GM19372 (cell line): ENCODE measurements around the gene TMEM30A.

Source experiments
- ATAC-seq: cut with Tn5 transposase; IDR thresholded peaks from one replicate; pipeline ENCODE4 v1.9.1; 2021; ENCODE audit warnings: mild to moderate bottlenecking, low read depth, moderate library complexity; ENCODE audit not compliant: unreplicated experiment

TMEM30A gene

DNA sequence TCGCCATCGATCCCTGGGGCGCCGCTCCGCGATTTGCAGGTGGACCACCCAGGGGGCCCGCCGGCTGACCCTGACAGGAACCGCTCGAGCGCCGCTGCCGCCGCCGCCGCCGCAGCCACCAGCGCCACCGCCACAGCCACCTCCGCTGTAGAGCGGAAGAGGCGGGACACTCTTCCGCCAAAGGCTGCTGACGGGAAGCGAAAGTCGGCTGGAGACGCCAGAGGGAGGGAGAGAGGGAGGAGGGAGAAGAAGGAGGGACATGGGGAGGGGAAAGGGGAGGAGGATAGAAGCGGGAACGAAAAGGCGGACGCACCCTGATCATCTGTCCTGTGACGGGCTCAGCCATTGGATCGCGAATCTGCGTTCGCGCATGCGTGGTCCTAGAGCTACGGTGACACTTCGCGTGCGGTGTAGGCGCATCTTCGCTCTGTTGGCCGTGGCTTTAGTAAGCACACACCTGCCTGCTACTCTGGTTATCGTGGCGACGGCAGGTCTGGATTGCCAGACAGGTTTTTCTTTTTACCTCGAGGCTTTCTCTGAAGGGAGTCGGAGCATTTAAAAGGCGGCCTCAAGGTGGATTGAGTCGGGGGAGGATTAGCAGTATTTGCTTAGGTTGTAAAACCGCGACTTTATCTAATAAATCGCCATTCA lies at the start of gene TMEM30A:
Gene TMEM30A, minus strand, starts transcription at position 161 of the 651 bp plus-strand sequence. Its CDS starts 154 bp downstream, at position 7.
- ATAC-seq: peak; percentile 87

DNA sequence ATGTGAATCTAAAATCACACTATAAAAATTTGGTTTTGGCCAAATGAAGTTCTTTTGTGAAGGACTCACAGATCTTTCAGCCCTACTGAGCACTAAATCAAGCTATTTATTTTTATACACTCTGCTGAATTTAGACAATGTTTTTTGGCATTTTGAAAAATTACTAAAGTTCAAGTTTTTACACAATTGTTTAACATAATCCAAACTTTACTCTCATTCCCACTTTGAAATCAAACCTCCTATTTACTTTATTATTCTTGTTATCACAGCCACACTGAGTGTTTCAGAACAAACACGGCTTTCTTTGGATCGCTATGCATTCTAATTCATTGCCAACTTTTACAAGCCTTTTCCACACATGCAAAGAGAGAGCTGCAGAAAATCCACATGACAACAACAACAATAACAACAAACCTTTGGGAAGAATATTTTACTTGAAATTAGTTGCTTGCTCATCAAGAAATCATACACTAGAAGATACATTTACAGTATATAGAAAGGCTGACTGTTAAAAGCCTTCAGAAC lies 49.1 kb upstream of the TMEM30A start:
- no peak for ATAC-seq

DNA sequence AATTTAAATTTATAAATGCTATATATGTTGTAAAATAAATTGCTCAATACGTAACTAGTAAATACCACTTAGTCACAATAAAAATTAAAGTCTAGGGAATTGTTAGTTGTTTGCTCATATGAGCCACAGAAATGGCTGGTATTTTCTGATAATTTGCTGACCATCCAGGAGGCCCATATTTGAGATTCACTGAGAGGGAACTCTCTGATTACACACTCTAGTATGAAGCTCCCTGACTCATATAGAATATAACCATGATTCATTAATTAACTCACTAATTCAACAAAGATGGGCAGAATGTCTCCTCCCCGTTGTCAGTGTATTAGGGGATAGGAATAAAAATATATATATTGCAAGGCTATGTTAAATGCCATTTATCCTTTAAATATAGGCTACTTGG lies 46.6 kb upstream of the TMEM30A start:
- no peak for ATAC-seq

DNA sequence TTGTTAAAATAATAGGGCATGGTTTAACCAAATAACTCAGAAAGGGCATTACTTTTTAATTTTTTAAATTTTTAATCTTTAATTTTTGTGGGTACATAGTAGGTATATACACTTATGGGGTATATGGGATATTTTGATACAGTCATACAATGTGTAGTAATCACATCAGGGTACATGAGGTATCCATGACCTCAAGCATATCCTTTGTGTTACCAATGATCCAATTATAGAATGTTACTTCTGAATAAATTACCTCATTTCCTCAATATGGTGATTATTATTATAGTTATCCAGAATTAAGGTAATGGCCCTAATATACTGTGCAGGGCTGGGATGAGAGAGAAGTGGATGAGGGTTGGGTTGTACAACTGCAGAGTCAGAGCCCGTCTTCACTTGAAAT lies 45.1 kb upstream of the TMEM30A start:
- no peak for ATAC-seq

DNA sequence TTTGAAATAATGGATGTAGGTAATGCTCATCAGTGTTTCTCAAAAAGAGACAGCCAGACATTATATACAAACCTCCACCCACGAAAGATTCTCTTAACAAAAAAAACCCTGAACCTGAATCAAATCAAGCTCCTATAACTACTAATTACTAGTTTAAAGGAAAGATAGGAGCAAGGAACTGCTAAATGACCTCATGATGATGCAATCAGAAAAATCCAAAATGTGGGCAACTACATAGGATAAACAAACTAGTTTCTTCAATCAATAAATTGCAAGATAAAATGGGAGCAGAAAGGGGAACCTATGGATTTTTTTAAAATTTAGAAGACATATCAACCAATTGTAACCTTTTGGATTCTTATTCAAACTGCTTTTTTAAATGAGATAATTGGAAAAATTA lies 43.2 kb upstream of the TMEM30A start:
- no peak for ATAC-seq

DNA sequence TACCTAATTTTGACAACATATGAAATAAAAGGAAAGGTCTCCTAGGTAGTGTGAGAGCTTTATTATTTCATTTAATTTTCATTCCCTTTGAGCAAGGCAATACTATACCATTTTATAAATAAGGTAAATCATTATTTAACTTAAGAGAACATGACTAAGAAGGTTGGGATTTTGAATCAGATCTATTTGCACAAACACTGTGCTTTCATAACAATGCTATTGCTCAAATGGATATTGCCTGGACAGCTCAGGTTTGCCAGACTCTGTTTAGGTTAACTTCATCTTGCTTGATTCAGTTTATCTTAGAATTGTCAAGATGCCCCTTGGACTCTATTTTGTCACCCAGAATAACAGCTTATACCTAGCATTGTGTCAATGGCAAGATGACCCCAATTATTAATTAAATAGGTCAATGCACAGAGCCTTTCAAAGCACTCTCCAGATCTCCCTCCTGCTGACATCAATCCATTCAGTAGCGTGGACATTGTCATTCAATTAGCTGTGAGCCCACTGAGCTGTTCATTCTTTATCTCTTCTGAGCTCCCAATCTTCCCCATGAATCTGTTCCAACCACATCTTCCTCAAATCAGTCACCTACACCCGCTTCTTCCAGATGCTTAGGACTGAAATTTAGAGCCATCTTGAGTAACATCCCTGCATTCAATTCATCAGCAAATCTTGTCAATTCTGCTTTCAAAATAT lies 42.1 kb upstream of the TMEM30A start:
- no peak for ATAC-seq

DNA sequence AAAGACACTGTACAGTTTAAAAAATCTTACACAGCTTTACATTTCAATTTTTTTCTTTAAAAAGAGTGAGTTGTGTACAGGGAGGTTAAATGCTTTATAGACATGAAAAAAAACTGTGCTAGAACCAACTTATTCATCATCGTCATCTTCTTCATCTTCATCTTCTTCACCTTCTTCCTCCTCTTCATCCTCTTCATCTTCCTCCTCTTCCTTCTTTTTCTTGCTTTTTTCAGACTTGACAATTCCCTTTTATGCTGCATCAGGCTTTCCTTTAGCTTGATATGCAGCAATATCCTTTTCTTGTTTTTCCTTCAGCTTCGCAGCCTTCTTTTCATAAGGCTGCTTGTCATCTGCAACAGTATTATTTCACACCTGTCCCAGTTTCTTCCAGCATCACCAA lies 34.3 kb upstream of the TMEM30A start:
- no peak for ATAC-seq

DNA sequence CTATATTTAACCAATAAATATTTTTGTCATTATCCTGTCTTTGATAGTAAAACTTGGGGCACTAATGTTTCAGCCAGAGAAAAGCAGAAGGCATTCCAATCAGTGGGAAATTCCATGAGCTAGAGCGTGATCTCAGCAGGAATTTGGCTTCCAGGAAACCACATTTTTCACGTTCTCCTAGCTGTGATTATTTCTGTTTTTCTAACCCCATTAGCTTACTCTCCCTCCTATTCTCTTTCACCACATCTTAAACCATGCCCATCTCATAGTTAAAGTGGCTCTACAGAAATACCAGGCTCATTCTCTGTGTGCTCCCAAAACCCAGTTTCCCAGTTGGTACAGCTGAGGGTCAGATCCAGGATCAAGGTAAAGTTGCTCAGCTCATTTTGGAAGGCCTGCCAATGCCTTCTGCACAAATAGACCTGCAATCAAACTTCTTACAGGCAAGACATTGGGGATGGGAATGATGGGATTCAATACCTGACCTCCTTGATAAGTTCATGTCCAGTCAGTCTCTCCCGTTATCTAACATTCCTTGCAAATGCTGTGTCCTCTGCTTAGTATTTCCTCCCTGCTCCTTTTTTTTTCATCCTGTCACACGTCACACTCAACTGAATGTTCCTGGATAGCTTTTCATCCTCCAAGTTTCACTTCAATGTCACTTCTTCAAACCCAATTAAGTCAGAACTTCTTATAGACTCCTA lies 33.1 kb upstream of the TMEM30A start:
- ATAC-seq: no peak

DNA sequence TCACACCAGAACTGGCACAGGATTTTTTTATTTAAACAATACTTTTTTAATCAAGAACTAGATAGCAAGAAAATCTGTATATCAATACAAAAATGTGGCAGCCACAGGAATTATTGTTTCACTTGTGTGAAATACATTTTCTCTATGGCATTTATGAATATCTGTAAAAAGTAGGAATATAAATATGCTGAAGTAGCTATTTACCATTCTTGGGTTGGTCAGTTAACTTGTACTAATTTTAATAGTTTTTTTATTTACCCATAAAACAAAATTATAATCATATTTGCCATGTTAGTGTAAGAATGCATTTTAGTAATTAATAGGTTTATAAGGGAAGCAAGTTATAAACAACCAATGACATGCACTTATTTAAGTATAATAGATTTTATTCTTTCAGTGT lies 31.4 kb upstream of the TMEM30A start:
- ATAC-seq: no peak

DNA sequence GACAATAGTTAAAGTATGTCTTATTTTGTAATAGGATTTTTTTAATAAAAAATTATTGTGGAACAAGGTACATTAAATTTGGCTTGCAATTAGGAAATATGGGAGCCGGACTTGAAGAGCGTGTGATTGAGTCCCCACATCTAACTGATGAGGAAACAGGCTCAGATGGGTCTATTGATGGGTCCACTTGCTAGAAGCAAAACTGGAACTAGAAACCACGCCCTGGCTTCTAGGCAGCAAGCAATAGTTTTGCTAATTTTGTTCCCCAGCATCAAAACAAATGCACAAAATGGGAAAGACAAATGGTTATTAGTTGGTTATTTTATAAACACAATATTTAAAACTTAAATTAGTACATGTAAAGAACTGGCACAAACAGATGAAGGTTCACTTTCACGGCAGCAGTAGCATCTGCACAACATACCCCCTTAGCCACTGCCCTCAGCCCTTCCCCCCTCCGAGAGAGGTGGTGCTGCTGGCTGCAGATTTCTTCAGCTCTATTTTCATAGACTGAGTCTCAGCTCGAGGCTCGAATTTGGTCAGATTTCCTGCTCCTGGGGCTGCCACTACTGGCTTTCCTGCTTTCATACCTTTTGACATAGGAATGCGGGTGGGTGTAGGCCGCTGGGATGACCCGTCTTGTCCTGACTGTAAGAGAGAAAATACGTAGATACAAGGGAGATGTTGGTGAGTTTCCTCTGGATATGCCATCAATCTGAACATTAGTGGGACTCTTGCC lies 23.8 kb upstream of the TMEM30A start:
- ATAC-seq: no peak

DNA sequence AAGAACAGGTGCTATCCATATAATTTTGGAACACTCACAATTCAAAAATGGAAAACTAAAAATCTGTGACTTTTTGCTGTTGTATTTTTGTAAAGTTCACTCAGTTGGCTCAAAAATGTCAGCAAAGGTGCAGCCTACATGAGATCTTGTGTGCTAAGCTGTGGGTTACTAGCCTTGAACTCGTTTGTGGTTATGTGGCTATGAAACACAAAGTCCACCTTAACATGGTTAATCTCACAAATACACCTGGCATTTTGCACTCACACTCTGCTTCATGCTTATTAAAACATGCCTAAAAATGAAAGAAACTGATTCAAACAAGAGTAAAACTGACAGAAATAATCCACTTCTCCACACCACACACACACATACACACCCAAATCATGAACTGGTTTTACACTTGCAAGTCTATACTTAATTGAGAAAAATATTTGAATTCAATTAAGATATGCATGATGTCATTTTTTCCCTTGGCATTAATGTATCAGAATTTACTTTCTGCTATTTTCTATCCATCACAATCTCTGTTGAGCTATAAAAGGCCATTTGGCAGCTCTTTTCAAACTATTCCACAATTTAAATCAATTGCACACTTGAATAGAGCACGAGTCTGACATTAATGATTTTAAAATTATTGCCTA lies 22.9 kb upstream of the TMEM30A start:
- ATAC-seq: no peak

DNA sequence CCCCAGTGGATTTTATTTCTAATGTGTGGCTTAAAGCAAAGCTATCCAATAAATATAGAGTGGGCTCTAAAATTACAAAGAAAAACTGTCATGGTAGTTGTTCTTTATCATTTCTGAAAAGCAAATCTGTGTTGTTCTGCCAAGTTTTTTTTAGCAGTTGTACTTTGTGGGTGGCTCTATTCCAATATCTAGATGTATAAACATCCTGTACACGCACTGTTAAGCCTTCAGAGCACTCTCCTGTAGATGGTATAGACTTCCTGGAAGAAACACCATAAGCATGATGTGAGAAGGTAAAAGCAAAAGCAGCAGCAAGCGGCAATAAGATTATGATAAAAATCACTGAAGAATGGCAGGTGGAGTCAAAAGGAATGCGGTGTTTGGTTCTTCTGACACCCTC lies 21.5 kb upstream of the TMEM30A start:
- no peak for ATAC-seq

DNA sequence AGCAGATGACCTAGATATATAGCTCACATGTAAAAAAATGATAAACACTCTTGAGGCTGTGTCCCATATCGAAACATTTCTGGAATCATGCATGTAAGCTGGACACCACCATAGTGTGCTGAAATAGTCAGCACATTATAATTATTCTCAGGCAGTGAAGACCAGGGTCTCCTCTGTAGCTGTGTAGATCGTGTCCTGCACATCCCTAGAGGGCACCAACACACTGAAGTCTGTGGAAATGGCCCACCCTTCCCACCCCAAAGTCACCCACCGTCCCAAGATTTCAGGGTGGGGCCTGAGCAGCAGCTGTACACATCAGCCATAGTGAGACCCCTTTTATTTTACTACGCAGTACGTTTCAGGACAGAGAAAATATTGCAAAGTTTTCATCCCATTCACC lies 21.0 kb upstream of the TMEM30A start:
- ATAC-seq: no peak

DNA sequence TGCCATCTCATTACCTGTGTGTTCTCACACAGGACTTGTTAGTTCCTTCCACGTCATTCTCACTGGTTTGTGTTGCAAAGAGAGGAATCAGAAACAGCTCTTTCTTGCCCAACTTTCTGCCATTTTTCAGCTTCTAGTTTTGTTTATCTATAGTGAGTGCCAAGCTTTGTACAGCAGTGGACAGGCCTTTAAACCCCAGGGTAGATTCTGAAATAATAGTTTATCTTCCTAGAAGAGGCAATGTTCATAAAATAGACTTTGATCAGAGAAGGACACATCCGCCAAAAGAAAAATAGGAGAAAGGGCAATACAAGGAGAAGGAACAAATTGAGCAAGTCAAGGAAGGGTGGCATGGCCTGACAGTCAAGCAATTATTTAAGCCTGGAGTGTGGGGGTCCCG lies 17.7 kb upstream of the TMEM30A start:
- ATAC-seq: no peak

DNA sequence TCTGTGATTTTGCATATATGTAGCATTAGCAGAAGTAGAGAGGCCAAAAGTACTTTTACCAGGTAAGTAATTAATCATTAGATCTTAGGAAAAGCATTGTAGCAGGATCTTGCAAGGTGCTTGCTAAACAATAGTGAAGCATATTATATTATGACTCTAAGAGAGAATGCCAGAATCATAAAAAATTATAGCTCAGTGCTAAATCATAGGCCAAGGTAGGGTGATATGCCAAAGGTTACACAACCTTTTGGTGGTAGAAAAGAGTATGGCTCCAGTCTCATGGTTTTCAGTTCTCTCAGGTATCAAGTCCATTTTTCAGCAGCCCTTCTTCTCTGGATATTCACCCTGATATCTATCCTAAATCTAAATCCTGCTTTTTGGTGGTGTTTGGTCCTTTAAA lies 16.9 kb upstream of the TMEM30A start:
- ATAC-seq: no peak

DNA sequence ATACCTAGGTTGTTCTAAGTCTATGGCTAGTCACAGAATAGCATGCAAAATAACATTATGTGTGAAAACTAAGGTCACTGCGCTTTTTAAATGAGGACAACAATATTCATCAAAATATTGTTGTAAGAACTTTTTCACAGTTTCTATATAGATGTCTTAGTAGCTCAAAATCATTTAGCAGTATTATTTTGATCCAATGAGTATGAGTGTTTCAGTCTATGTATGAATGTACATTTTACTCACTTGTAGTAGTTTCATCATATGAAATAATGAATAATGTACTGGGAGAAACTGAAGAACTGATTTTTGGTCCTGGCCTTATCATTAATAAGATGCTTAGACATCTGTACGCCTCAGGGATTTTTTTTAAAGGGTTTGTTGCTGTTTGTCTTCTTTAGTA lies 16.5 kb upstream of the TMEM30A start:
- ATAC-seq: no peak

DNA sequence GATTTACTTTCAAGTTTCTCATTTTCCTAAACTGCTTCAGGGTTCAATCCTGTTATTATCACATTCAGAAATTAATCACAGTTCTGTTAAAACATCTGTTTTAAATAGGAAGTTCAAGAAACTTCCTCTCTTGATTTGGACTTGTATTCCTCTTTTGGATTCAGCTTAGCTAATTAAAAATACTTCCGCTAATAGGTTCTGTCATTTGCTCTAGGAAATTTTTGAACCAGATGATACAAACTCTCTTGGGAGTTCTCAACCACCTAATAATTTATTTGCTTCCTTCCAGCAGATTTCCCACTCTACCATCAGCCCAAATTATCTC lies 15.9 kb upstream of the TMEM30A start:
- no peak for ATAC-seq

DNA sequence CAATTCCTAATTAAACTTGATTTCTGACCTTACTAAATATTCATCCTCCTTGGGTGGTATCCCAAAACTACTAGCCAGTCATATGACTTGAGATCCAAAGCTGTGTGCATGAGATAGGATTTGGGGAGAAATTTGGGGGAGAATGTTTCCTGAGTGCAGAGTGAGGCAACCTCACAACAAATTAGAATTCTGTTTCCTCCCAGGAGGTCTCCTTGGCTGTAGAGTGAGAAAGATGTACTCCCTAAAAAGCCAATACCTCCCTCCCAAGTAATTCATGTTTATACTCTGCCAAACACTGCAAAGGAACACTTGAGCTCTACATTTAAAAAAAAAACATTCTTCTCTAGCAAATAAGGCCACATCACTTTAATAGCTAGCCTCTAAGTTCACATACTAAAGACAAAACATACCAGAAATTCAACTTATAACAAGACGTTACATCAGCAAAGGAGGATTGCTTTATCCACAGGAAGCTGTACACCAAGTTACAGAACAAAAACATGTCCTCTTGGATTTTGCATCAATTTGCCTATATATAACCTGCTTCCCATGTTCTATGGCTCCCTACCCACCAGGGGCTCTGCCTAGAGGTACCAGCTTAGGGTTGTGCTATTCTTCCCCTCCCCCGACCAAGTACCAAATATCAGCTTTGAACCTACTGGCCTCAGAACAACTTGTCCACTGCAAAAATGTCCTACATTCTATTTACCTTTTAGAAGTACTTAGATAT lies 15.4 kb upstream of the TMEM30A start:
- ATAC-seq: no peak

DNA sequence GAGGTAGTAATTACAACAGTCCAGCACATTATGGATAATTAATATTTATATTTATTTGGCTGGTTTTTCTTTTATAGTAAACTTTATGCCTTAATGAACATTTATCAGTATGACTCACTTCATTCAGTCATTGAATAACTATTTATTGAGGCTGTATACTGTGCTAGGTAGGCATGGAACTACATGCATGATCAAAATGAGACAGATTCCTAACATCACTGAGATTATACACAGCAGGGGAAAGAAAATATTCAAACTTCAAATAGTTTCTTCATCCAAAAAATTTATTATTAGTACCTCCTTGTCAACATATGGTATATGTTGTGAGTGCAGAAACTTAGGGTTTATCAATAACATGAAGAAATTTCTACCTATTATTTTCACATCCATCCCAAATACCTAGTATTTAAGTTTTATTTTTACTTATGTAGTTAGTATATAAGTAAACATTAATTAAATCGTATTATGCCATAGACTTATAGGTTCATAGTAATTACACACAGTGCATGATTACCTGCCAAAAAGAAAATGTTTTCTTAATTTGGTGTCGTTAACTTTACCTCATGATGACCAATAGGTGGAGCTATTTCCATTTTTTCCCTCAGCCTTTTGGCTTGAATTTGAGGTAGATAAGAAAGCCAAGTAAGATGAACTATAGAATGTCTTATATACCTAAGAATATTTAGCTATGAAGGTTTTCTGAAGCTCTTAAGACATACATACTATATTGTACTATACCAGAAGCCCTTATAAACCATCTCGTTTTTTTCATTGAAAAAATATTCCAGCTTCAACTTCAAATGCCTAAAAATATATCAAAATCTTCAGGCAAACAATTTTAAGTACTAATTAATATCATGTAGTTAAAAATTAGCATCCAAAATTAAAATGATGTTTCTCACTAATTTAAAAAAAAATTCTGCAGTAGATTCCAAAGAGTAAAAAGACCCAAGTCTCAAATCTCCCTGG lies 12.5 kb upstream of the TMEM30A start:
- peak; percentile 71 for ATAC-seq
